HepG2 (cell line): Measurements from ENCODE around the gene KAZN. TPM values are rescaled to one million over a fixed set of nuclear protein-coding genes. Genes with fewer than 3 reads are reported as not detected.
A peak's percentile ranks its signal among the peaks of the same experiment; 100 is the strongest.

Source experiments
- CCAR2 ChIP-seq: fragments of 200-400 bp; formaldehyde crosslinking; optimal IDR thresholded peaks from 2 replicates; pipeline ENCODE3; 2018; ENCODE audit warnings: low read depth, mild to moderate bottlenecking, low read length, moderate library complexity
- CEBPB ChIP-seq: IDR thresholded peaks from 2 replicates; pipeline ENCODE4 v1.6.1; 2011; ENCODE audit warnings: low read depth, low read length, improper control_type of control experiment, borderline replicate concordance
- HDAC6 ChIP-seq: fragments of 200-600 bp; sonication (generic); IDR thresholded peaks from 2 replicates; pipeline ENCODE4 v1.7.0; 2017; ENCODE audit warnings: mild to moderate bottlenecking, antibody characterized with exemption, low read length, low read depth
- HNRNPLL ChIP-seq: fragments of 200-400 bp; formaldehyde crosslinking; IDR thresholded peaks from 2 replicates; pipeline ENCODE4 v1.6.1; 2017; ENCODE audit warnings: mild to moderate bottlenecking, low read depth, low read length; ENCODE audit not compliant: poor library complexity, severe bottlenecking
- KLF6 ChIP-seq: IDR thresholded peaks from 2 replicates; pipeline ENCODE4 v1.8.0; 2016; ENCODE audit warnings: missing biosample characterization, missing genetic modification reagents
- KLF9 ChIP-seq: IDR thresholded peaks from 2 replicates; pipeline ENCODE4 v1.6.1; 2016; ENCODE audit warnings: low read depth
- MAFG ChIP-seq: sonication (generic); formaldehyde crosslinking; IDR thresholded peaks from 2 replicates; pipeline ENCODE4 v1.5.1; 2020; ENCODE audit warnings: mild to moderate bottlenecking, missing genetic modification reagents
- NPAS2 ChIP-seq: sonication (generic); formaldehyde crosslinking; IDR thresholded peaks from 2 replicates; pipeline ENCODE4 v1.8.0; 2022; ENCODE audit warnings: mild to moderate bottlenecking, missing genetic modification reagents, borderline replicate concordance
- PRPF4 ChIP-seq: fragments of 200-400 bp; formaldehyde crosslinking; IDR thresholded peaks from 2 replicates; pipeline ENCODE4 v1.6.1; 2016; ENCODE audit warnings: low read length, low read depth; ENCODE audit not compliant: poor library complexity, severe bottlenecking
- RBFOX2 ChIP-seq: fragments of 200-400 bp; formaldehyde crosslinking; IDR thresholded peaks from 2 replicates; pipeline ENCODE4 v1.6.1; 2017; ENCODE audit warnings: low read depth, mild to moderate bottlenecking, low read length
- SALL2 ChIP-seq: sonication (generic); formaldehyde crosslinking; IDR thresholded peaks from 2 replicates; pipeline ENCODE4 v1.8.1; 2023; ENCODE audit warnings: mild to moderate bottlenecking, missing genetic modification reagents, inconsistent platforms
- SMARCC2 ChIP-seq: fragments of 450-650 bp; IDR thresholded peaks from 2 replicates; pipeline ENCODE4 v1.6.1; 2017; ENCODE audit warnings: antibody characterized with exemption, mild to moderate bottlenecking
- TCF7L2 ChIP-seq: IDR thresholded peaks from 2 replicates; pipeline ENCODE4 v1.6.1; 2011; ENCODE audit warnings: mild to moderate bottlenecking, low read depth, low read length, moderate library complexity
- XBP1 ChIP-seq: sonication (generic); formaldehyde crosslinking; IDR thresholded peaks from 2 replicates; pipeline ENCODE4 v1.5.0; 2020; ENCODE audit warnings: missing genetic modification reagents
- ZNF124 ChIP-seq: sonication (generic); formaldehyde crosslinking; IDR thresholded peaks from 2 replicates; pipeline ENCODE4 v1.4.0; 2020; ENCODE audit warnings: missing genetic modification reagents
- ZNF432 ChIP-seq: sonication (generic); formaldehyde crosslinking; IDR thresholded peaks from 2 replicates; pipeline ENCODE4 v1.5.0; 2020; ENCODE audit warnings: missing genetic modification reagents, mild to moderate bottlenecking, borderline replicate concordance
- ZNF557 ChIP-seq: sonication (generic); formaldehyde crosslinking; IDR thresholded peaks from 2 replicates; pipeline ENCODE4 v1.4.0; 2020; ENCODE audit warnings: missing genetic modification reagents
- ZNF615 ChIP-seq: sonication (generic); formaldehyde crosslinking; IDR thresholded peaks from 2 replicates; pipeline ENCODE4 v1.5.0; 2020; ENCODE audit warnings: mild to moderate bottlenecking, missing genetic modification reagents, borderline replicate concordance
- ZNF775 ChIP-seq: sonication (generic); formaldehyde crosslinking; IDR thresholded peaks from 2 replicates; pipeline ENCODE4 v1.4.0; 2020; ENCODE audit warnings: missing genetic modification reagents, mild to moderate bottlenecking, moderate library complexity, borderline replicate concordance
- ZNF792 ChIP-seq: IDR thresholded peaks from 2 replicates; pipeline ENCODE4 v1.6.1; 2016
- polyA plus RNA-seq, 8 experiments: library from polyadenylated mRNA; depleted of rRNA in 3 of 8; stranded (reverse) in 7 of 8; unstranded in 1 of 8; fragments of >200 nt; fragmentation: Illumina TruSeq in 4 of 8; extraction: Trizol in 4 of 8; gene quantifications; 2 replicates each; pipeline versions ENCODE4 v1.2.1 to v1.2.3, GENCODE V29; 2011 to 2016; ENCODE audit warnings: low read depth in 4 of 8, missing spikeins in 1 of 8, mixed read lengths in 1 of 8; ENCODE audit not compliant: insufficient read depth in 1 of 8
- total RNA-seq, 5 experiments: library from RNA; depleted of rRNA; stranded (reverse); fragments of >200 nt; fragmentation: Illumina TruSeq; extraction: Trizol; gene quantifications; 2 replicates each; pipeline ENCODE4 v1.2.3, GENCODE V29; 2016; ENCODE audit warnings: low read depth in 1 of 5
- TF ChIP-seq, protein P1 (sequence below): sonication (generic); formaldehyde crosslinking; IDR thresholded peaks from 2 replicates; pipeline ENCODE4 v1.5.0; 2020; ENCODE audit warnings: mild to moderate bottlenecking, missing genetic modification reagents, borderline replicate concordance
- TF ChIP-seq, protein P2 (sequence below): fragments of 450-650 bp; IDR thresholded peaks from 2 replicates; pipeline ENCODE4 v1.6.1; 2017; ENCODE audit warnings: mild to moderate bottlenecking
- TF ChIP-seq, protein P3 (sequence below): sonication (generic); formaldehyde crosslinking; IDR thresholded peaks from 2 replicates; pipeline ENCODE4 v1.4.0; 2020; ENCODE audit warnings: mild to moderate bottlenecking, missing genetic modification reagents

Gene KAZN
- total and polyA plus RNA-seq, 2 of the 13 experiments (the other 11 are each of a cell fraction or from before 2014, with no cell fraction given) = 10.4 to 13.5 TPM

DNA sequence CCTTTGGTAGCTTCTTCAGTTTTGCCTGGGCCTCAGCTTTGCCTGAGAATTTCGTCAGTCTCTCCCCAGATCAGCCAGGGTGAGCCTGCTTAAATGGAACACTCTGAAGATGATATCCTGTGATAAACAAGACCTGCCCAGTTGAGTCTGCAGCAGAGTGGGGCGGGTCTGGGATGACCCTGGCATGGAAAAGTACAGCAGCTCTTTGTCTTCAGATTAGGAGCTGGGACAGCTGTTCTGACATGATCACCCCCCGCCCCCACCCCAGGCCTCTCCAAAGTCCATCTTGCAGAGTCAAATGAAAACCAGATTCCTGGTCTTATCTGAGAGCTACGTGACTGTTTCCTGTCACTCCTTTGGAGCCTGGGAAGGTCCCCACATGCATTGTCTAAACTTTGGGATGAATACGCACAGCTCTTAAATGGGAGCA lies 552.9 kb downstream of the KAZN start (continued):
- TF ChIP-seq, protein P1, sequence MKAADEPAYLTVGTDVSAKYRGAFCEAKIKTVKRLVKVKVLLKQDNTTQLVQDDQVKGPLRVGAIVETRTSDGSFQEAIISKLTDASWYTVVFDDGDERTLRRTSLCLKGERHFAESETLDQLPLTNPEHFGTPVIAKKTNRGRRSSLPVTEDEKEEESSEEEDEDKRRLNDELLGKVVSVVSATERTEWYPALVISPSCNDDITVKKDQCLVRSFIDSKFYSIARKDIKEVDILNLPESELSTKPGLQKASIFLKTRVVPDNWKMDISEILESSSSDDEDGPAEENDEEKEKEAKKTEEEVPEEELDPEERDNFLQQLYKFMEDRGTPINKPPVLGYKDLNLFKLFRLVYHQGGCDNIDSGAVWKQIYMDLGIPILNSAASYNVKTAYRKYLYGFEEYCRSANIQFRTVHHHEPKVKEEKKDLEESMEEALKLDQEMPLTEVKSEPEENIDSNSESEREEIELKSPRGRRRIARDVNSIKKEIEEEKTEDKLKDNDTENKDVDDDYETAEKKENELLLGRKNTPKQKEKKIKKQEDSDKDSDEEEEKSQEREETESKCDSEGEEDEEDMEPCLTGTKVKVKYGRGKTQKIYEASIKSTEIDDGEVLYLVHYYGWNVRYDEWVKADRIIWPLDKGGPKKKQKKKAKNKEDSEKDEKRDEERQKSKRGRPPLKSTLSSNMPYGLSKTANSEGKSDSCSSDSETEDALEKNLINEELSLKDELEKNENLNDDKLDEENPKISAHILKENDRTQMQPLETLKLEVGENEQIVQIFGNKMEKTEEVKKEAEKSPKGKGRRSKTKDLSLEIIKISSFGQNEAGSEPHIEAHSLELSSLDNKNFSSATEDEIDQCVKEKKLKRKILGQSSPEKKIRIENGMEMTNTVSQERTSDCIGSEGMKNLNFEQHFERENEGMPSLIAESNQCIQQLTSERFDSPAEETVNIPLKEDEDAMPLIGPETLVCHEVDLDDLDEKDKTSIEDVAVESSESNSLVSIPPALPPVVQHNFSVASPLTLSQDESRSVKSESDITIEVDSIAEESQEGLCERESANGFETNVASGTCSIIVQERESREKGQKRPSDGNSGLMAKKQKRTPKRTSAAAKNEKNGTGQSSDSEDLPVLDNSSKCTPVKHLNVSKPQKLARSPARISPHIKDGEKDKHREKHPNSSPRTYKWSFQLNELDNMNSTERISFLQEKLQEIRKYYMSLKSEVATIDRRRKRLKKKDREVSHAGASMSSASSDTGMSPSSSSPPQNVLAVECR (CRISPR knock-in tag) = peak; percentile 65; the same call in 1 of the 2 replicates
- TF ChIP-seq NPAS2 (CRISPR knock-in tag) (no peak), CEBPB (no peak), XBP1 (CRISPR knock-in tag) (no peak), ZNF432 (no peak), KLF9 (CRISPR knock-in tag) (no peak), MAFG (CRISPR knock-in tag) (no peak), TCF7L2 (no peak; the same call in 1 of the 2 replicates), SMARCC2 (no peak), ZNF775 (no peak), HNRNPLL (no peak), ZNF792 (CRISPR knock-in tag) (no peak), KLF6 (CRISPR knock-in tag) (no peak), RBFOX2 (peak; percentile 48; the same call in 1 of the 2 replicates), ZNF124 (CRISPR knock-in tag) (no peak), ZNF615 (CRISPR knock-in tag) (no peak), SALL2 (no peak), PRPF4 (peak; percentile 63), CCAR2 (no peak), ZNF557 (CRISPR knock-in tag) (no peak), HDAC6 (no peak)
- TF ChIP-seq, protein P2, sequence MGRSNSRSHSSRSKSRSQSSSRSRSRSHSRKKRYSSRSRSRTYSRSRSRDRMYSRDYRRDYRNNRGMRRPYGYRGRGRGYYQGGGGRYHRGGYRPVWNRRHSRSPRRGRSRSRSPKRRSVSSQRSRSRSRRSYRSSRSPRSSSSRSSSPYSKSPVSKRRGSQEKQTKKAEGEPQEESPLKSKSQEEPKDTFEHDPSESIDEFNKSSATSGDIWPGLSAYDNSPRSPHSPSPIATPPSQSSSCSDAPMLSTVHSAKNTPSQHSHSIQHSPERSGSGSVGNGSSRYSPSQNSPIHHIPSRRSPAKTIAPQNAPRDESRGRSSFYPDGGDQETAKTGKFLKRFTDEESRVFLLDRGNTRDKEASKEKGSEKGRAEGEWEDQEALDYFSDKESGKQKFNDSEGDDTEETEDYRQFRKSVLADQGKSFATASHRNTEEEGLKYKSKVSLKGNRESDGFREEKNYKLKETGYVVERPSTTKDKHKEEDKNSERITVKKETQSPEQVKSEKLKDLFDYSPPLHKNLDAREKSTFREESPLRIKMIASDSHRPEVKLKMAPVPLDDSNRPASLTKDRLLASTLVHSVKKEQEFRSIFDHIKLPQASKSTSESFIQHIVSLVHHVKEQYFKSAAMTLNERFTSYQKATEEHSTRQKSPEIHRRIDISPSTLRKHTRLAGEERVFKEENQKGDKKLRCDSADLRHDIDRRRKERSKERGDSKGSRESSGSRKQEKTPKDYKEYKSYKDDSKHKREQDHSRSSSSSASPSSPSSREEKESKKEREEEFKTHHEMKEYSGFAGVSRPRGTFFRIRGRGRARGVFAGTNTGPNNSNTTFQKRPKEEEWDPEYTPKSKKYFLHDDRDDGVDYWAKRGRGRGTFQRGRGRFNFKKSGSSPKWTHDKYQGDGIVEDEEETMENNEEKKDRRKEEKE = no peak
- TF ChIP-seq, protein P3, sequence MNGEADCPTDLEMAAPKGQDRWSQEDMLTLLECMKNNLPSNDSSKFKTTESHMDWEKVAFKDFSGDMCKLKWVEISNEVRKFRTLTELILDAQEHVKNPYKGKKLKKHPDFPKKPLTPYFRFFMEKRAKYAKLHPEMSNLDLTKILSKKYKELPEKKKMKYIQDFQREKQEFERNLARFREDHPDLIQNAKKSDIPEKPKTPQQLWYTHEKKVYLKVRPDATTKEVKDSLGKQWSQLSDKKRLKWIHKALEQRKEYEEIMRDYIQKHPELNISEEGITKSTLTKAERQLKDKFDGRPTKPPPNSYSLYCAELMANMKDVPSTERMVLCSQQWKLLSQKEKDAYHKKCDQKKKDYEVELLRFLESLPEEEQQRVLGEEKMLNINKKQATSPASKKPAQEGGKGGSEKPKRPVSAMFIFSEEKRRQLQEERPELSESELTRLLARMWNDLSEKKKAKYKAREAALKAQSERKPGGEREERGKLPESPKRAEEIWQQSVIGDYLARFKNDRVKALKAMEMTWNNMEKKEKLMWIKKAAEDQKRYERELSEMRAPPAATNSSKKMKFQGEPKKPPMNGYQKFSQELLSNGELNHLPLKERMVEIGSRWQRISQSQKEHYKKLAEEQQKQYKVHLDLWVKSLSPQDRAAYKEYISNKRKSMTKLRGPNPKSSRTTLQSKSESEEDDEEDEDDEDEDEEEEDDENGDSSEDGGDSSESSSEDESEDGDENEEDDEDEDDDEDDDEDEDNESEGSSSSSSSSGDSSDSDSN (CRISPR knock-in tag) = no peak; the same call in 1 of the 2 replicates
